GM18870 (cell line): ENCODE results near the gene HDHD3.

Experiments used
- ATAC-seq: cut with Tn5 transposase; IDR thresholded peaks from one replicate; pipeline ENCODE4 v1.9.1; 2021; ENCODE audit warnings: moderate library complexity; ENCODE audit not compliant: unreplicated experiment

Gene HDHD3

GRCh38 chr9:113340011-113340699 is 36.6 kb downstream of the HDHD3 start, which contains the start of gene WDR31:
WDR31 (minus strand) TSS chr9:113340275; CDS start chr9:113332022, 8,253 bp downstream.
- peak; percentile 87 for ATAC-seq

GRCh38 chr9:113337714-113338113 is 39.1 kb downstream of the HDHD3 start:
- ATAC-seq = no peak

DNA sequence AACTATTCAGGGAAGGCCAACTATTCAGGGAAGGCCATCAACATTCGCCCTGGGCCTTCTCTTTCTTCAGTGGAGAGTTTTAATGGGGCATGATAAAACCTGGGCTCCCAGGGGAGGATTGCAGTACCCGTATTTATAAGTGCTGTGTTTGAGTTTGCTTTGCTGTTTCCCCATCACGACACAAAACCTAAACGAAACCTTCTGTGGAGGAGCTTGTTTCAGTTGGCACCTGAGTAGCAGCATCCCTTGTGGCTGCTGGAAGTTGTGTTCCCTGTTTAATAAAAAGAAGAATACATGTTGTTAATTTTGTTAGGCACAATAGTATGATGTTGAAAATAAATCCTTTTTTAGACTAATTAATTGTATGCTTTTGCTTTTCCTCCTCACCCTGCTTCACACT is 45.0 kb downstream of the HDHD3 start:
- ATAC-seq = no peak

- ATAC-seq = no peak
Measured at GRCh38 chr9:113328045-113328782, 48.6 kb downstream of the HDHD3 start.

DNA sequence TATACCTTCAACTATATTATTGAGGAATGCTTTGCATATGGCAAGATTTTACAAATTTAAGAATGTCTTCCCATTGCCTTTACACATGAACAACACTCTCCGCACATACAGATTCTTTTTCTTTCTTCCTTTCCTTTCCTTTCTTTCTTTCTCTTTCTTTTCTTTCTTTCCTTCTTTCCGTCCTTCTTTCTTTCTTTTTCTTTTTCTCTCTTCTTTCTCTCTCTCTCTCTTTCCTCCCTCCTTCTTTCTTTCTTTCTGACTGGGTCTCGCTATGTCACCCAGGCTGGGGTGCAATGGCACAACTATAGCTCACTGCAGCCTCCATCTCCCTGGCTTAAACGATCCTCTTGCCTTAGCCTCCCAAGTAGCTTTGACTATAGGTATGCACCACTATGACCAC is 50.6 kb downstream of the HDHD3 start:
- ATAC-seq = no peak
